Parathyroid adenoma (tissue), 2 donors: Measurements from ENCODE around the gene OR2V2.
"Not testable (repeated sequence)": the region's sequence is repeated elsewhere in the genome, so short reads cannot be mapped to it uniquely, and the experiment has no call there.

Experiments used
- H2AFZ ChIP-seq: fragments of 300-600 bp; sonication (generic); one replicate; pipeline ENCODE4 v1.7.0; 2017; ENCODE audit warnings: antibody characterized with exemption, mild to moderate bottlenecking
- H3K27ac ChIP-seq: fragments of 300-600 bp; sonication (generic); one replicate; pipeline ENCODE4 v1.7.0; 2017
- H3K27me3 ChIP-seq: fragments of 300-600 bp; sonication (generic); one replicate; pipeline ENCODE4 v1.7.0; 2017; ENCODE audit warnings: low read length; ENCODE audit not compliant: control insufficient read depth, insufficient read depth
- H3K36me3 ChIP-seq: fragments of 300-600 bp; sonication (generic); one replicate; pipeline ENCODE4 v1.7.0; 2017; ENCODE audit warnings: low read length; ENCODE audit not compliant: control insufficient read depth, insufficient read depth
- H3K4me1 ChIP-seq: fragments of 300-600 bp; sonication (generic); one replicate; pipeline ENCODE4 v1.7.0; 2017; ENCODE audit warnings: control low read depth
- H3K4me2 ChIP-seq: fragments of 300-600 bp; sonication (generic); one replicate; pipeline ENCODE4 v1.7.0; 2017; ENCODE audit warnings: low read length
- H3K4me3 ChIP-seq: fragments of 300-600 bp; sonication (generic); one replicate; pipeline ENCODE4 v1.7.0; 2017; ENCODE audit warnings: low read depth, low read length
- H3K79me2 ChIP-seq: fragments of 300-600 bp; sonication (generic); one replicate; pipeline ENCODE4 v1.7.0; 2017; ENCODE audit warnings: control low read depth
- H3K9ac ChIP-seq: fragments of 300-600 bp; sonication (generic); one replicate; pipeline ENCODE4 v1.7.0; 2017; ENCODE audit warnings: mild to moderate bottlenecking
- H3K9me3 ChIP-seq: fragments of 300-600 bp; sonication (generic); one replicate; pipeline ENCODE4 v1.7.0; 2017; ENCODE audit warnings: low read length; ENCODE audit not compliant: control insufficient read depth
- TF ChIP-seq, protein P1 (sequence below): fragments of 300-600 bp; sonication (generic); IDR thresholded peaks from one replicate; pipeline ENCODE4 v1.7.0; 2017; ENCODE audit warnings: antibody characterized with exemption, mild to moderate bottlenecking
- donor health status: primary hyperparathyroidism.

The OR2V2 gene

DNA sequence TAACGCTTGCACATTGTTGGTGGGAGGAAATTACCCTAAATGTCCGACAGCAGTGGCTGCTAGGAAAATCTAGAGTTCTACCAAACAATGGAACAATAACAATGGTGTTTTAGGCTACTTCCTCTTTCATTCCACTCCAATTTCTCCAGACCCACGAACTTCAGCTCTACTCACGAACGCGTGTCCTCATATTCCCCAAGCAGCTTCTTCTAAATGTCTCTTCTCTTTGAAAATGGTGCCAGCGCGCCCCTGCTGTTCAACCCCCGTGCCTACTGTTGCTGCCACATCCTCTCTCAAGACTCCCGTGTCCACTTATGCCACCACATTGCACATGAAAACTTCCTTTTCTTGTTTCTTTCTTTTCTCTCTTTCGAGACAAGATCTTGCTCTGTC is 25.6 kb downstream of the OR2V2 start:
- Histone ChIP-seq H3K9me3 (no peaks in the 10 kb centered on the region), H3K27ac (no peak overlapping the region), H3K36me3 (no peaks in the 10 kb centered on the region), H3K79me2 (no peaks in the 10 kb centered on the region), H3K27me3 (peaks cover 14% of the 10 kb centered on the region), H3K4me1 (no peaks in the 10 kb centered on the region), H3K9ac (no peak overlapping the region), H2AFZ (no peak overlapping the region), H3K4me3 (no peak overlapping the region), H3K4me2 (no peak overlapping the region)
- TF ChIP-seq, protein P1, sequence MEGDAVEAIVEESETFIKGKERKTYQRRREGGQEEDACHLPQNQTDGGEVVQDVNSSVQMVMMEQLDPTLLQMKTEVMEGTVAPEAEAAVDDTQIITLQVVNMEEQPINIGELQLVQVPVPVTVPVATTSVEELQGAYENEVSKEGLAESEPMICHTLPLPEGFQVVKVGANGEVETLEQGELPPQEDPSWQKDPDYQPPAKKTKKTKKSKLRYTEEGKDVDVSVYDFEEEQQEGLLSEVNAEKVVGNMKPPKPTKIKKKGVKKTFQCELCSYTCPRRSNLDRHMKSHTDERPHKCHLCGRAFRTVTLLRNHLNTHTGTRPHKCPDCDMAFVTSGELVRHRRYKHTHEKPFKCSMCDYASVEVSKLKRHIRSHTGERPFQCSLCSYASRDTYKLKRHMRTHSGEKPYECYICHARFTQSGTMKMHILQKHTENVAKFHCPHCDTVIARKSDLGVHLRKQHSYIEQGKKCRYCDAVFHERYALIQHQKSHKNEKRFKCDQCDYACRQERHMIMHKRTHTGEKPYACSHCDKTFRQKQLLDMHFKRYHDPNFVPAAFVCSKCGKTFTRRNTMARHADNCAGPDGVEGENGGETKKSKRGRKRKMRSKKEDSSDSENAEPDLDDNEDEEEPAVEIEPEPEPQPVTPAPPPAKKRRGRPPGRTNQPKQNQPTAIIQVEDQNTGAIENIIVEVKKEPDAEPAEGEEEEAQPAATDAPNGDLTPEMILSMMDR = no peak

DNA sequence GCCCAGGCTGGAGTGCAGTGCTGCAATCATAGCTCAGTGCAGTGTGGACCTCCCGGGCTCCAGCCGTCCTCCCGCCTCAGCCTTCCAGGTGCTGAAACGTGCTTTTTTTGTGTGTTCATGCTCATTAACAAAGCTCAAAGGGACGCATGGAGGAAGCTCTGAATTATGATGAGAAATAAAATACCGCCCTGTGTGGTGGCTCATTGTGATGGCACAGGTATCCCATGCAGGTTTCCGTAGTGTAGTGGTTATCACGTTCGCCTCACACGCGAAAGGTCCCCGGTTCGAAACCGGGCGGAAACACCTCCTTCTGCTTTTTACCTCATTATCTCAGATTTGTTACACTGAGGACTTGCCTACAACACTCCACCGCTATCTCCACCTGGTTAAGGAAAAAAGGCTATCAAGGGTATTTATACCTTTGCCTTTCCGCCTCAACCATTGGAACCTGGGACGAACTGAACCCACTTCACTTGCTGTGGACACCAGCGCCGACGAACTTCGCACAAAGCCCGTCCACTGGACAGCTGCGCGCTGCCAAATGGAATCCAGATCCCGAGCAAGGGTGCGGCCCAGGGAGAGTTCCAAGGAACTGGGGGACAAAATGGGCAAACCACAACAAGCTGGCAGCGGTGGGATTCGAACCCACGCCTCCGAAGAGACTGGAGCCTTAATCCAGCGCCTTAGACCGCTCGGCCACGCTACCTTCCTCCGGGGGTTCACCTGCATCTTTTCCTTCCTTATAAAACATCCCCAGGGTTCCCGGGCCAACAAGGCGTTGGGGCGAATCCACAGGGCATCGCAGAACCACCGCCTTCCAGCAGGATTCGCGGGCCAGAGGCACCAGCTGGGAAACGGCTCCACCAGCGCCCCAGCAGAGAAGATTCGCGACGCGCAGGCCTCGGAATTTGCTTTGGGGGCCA is 26.3 kb downstream of the OR2V2 start:
- Histone ChIP-seq H3K27ac (no peak overlapping the region), H2AFZ (no peak overlapping the region), H3K4me1 (no peaks in the 10 kb centered on the region), H3K9me3 (no peaks in the 10 kb centered on the region), H3K4me3 (no peak overlapping the region), H3K27me3 (peaks cover 14% of the 10 kb centered on the region), H3K9ac (no peak overlapping the region), H3K4me2 (no peak overlapping the region), H3K36me3 (no peaks in the 10 kb centered on the region), H3K79me2 (no peaks in the 10 kb centered on the region)
- TF ChIP-seq, protein P1 = no peak

DNA sequence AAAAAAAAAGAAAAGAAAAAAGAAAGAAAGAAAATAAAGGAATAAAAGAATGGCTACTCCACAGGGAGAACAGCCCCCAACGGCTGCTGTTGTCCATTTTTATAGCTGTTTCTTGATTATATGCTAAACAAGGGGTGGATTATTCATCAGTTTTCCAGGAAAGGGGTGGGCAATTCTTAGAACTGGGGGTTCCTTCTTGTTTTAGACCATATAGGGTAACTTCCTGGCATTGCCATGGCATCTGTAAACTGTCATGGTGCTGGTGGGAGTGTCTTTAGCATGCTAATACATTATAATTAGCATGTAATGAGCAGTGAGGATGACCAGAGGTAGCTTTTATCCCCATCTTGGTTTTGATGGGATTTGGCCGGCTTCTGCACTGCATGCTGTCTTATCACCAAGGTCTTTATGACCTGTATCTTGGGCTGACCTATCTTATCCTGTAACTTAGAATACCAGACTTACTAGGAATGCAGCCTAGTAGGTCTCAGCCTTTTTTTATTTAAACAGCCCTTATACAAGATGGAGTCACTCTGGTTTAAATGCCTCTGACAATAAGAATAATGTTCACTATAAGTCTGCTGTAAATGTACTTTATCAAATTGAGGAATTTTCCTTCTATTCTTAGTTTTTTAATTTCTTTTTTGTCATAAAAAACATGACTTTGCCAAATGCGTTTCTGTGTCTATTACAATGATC is 29.0 kb downstream of the OR2V2 start:
- Histone ChIP-seq H3K79me2 (no peaks in the 10 kb centered on the region), H3K4me1 (no peaks in the 10 kb centered on the region), H3K4me3 (no peak overlapping the region), H2AFZ (no peak overlapping the region), H3K27me3 (peaks cover 5% of the 10 kb centered on the region), H3K36me3 (no peaks in the 10 kb centered on the region), H3K9me3 (no peaks in the 10 kb centered on the region), H3K4me2 (no peak overlapping the region), H3K9ac (no peak overlapping the region), H3K27ac (no peak overlapping the region)
- TF ChIP-seq, protein P1 = no peak

DNA sequence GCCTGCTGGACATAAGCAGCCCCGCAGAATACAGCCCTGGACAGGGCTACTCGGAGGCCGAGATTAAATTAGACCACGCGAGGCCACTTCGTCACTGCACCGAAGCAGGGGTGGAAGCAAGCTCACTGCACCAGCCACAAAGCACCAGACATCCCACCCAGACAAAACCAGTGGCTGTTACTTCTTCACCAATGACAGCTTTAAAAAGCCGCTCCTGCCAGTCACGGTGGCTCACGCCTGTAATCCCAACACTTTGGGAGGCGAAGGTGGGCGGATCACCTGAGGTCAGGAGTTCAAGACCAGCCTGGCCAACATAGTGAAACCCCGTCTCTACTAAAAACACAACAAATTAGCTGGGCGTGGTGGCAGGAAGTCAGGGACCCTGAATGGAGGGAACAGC is 30.2 kb downstream of the OR2V2 start:
- H3K4me3 ChIP-seq, H3K4me1 ChIP-seq, H3K9me3 ChIP-seq, H3K36me3 ChIP-seq, H3K9ac ChIP-seq, H2AFZ ChIP-seq, H3K4me2 ChIP-seq, H3K27me3 ChIP-seq, H3K27ac ChIP-seq, H3K79me2 ChIP-seq: not testable (repeated sequence)

DNA sequence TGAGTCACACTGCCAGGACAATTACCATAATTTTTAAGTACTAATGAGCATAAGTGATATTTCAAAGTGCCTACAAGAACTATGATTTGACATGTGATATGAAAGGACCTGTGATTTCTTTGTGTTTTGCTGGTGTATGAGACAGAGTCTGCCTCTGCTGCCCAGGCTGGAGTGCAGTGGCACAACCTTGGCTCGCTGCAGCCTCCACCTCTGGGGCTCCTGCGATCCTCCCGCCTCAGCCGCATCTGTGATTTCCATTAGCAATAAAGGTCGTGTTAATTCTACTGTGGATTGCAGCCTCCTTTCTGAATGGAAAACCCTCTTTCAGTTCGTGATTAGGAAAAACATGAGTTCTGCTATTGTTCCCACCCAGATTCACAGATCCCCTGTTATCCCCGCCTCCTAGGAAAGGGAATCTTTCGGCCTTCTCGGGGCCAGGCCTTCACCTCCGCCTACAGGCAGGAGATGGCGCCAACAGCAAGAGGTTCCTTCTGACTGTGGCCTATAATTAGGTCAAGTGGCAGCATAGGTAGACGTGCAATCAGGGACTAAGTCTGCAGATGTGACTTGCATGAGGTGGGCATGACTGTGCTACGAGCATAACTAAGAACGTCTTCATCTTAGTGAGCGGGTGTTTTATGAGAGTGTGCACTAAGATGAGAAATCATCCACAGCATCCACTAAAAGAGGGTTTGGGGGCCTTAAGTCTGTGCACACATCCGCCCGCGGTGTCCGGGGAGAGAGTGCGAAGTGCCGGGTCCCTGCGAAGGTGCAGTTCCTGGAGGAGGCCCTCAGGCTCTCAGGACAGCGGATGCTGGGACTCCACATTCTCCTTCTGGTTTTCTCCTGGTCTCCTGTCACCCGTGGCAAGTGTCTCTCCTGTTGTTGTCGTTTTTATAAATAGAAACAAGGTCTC is 34.5 kb downstream of the OR2V2 start:
- no peak overlapping the region for H2AFZ ChIP-seq
- H3K27me3 ChIP-seq = no peaks in the 10 kb centered on the region
- H3K4me3 ChIP-seq = no peak overlapping the region
- H3K4me2 ChIP-seq = no peak overlapping the region
- no peaks in the 10 kb centered on the region for H3K4me1 ChIP-seq
- H3K9ac ChIP-seq = no peak overlapping the region
- no peaks in the 10 kb centered on the region for H3K79me2 ChIP-seq
- TF ChIP-seq, protein P1 = peak; percentile 88
- H3K9me3 ChIP-seq = no peaks in the 10 kb centered on the region
- no peaks in the 10 kb centered on the region for H3K36me3 ChIP-seq
- no peak overlapping the region for H3K27ac ChIP-seq
